ENCODE results near the gene HFM1. TPM values are rescaled to one million over a fixed set of nuclear protein-coding genes. Genes with fewer than 3 reads are reported as not detected.
A peak's percentile ranks its signal among the peaks of the same experiment; 100 is the strongest.
"Not testable (repeated sequence)": the region's sequence is repeated elsewhere in the genome, so short reads cannot be mapped to it uniquely, and the experiment has no call there.

Gene HFM1
- total RNA-seq, 2 donors from 2014 or later, result 4.6 to 5.9 TPM

GRCh38 chr1:91441980-91442379 lies 37.3 kb upstream of the HFM1 start:
- H3K27me3 Mint-ChIP-seq (ENCODE audit: insufficient read depth); H3K27ac ChIP-seq (ENCODE audit: low read depth, low read length): not testable (repeated sequence)

GRCh38 chr1:91440847-91441246 lies 36.2 kb upstream of the HFM1 start:
- peak; percentile 49 for TF ChIP-seq CTCF (conservative IDR thresholded peaks at IDR 0.05)
- Histone ChIP-seq H3K4me1 (ENCODE audit: control insufficient read depth, insufficient read depth, low read length) (no peaks in the 10 kb centered on the region), H3K4me3 (ENCODE audit: low read length) (no peak overlapping the region), H3K27me3 (ENCODE audit: control insufficient read depth, insufficient read depth, low read length, poor library complexity, severe bottlenecking) (no peaks in the 10 kb centered on the region), H3K9me3 (ENCODE audit: control insufficient read depth, low read length) (no peaks in the 10 kb centered on the region), H3K9ac (ENCODE audit: extremely low read depth, low read length, poor library complexity, severe bottlenecking) (no peak overlapping the region), H3K27ac (ENCODE audit: low read depth, low read length) (no peak overlapping the region), H3K36me3 (ENCODE audit: control insufficient read depth, insufficient read depth, low read length) (no peaks in the 10 kb centered on the region)
- Mint-ChIP-seq H3K4me1 (no peaks in the 10 kb centered on the region), H3K9me3 (peaks cover 23% of the 10 kb centered on the region), H3K4me3 (no peak overlapping the region), H3K27ac (no peak overlapping the region), H3K27me3 (ENCODE audit: insufficient read depth) (peaks cover 5% of the 10 kb centered on the region), H3K36me3 (ENCODE audit: low read depth) (no peaks in the 10 kb centered on the region)
- WGBS, 2 experiments (ENCODE audit: insufficient coverage in 1 of 2, insufficient read length in 1 of 2), result 100% methylated on average over 1 of the region's 1 CpG; no CpG with 5 or more reads in 1 of the 2 experiments
- no peak for DNase-seq

More at GRCh38 chr1:91441980-91442379, 37.3 kb upstream of the HFM1 start:
- H3K4me1 ChIP-seq (ENCODE audit: control insufficient read depth, insufficient read depth, low read length); DNase-seq; H3K36me3 Mint-ChIP-seq (ENCODE audit: low read depth); H3K27ac Mint-ChIP-seq; H3K27me3 ChIP-seq (ENCODE audit: control insufficient read depth, insufficient read depth, low read length, poor library complexity, severe bottlenecking); H3K36me3 ChIP-seq (ENCODE audit: control insufficient read depth, insufficient read depth, low read length); H3K9ac ChIP-seq (ENCODE audit: extremely low read depth, low read length, poor library complexity, severe bottlenecking); H3K4me3 ChIP-seq (ENCODE audit: low read length); H3K4me3 Mint-ChIP-seq; H3K9me3 ChIP-seq (ENCODE audit: control insufficient read depth, low read length); H3K4me1 Mint-ChIP-seq: not testable (repeated sequence)
- WGBS, 2 experiments (ENCODE audit: insufficient coverage in 1 of 2, insufficient read length in 1 of 2), result 94 to 100% methylated on average over 1 to 5 of the region's 5 CpGs
- peaks cover 25% of the 10 kb centered on the region for H3K9me3 Mint-ChIP-seq

- no peaks in the 10 kb centered on the region for H3K9me3 ChIP-seq (ENCODE audit: control insufficient read depth, low read length)
- H3K4me3 ChIP-seq (ENCODE audit: low read length), result no peak overlapping the region
- no peaks in the 10 kb centered on the region for H3K4me1 Mint-ChIP-seq
- H3K4me3 Mint-ChIP-seq, result no peak overlapping the region
- H3K9me3 Mint-ChIP-seq, result peaks cover 20% of the 10 kb centered on the region
- no peaks in the 10 kb centered on the region for H3K4me1 ChIP-seq (ENCODE audit: control insufficient read depth, insufficient read depth, low read length)
- H3K27me3 Mint-ChIP-seq (ENCODE audit: insufficient read depth), result peaks cover 5% of the 10 kb centered on the region
- no peak for TF ChIP-seq CTCF (conservative IDR thresholded peaks at IDR 0.05)
- H3K36me3 Mint-ChIP-seq (ENCODE audit: low read depth), result no peaks in the 10 kb centered on the region
- no peaks in the 10 kb centered on the region for H3K36me3 ChIP-seq (ENCODE audit: control insufficient read depth, insufficient read depth, low read length)
- H3K27ac ChIP-seq (ENCODE audit: low read depth, low read length), result no peak overlapping the region
- H3K9ac ChIP-seq (ENCODE audit: extremely low read depth, low read length, poor library complexity, severe bottlenecking), result no peak overlapping the region
- H3K27ac Mint-ChIP-seq, result no peak overlapping the region
- no peak for DNase-seq
- H3K27me3 ChIP-seq (ENCODE audit: control insufficient read depth, insufficient read depth, low read length, poor library complexity, severe bottlenecking), result no peaks in the 10 kb centered on the region
Observed at GRCh38 chr1:91439016-91439415, 34.4 kb upstream of the HFM1 start.

GRCh38 chr1:91428182-91428798 lies 23.7 kb upstream of the HFM1 start:
- peak overlapping the region; percentile 58 for H3K4me3 Mint-ChIP-seq
- H3K36me3 Mint-ChIP-seq (ENCODE audit: low read depth), result no peaks in the 10 kb centered on the region
- no peak overlapping the region for H3K27ac ChIP-seq (ENCODE audit: low read depth, low read length)
- H3K9me3 ChIP-seq (ENCODE audit: control insufficient read depth, low read length), result no peaks in the 10 kb centered on the region
- peaks cover 7% of the 10 kb centered on the region for H3K4me1 Mint-ChIP-seq
- no peak overlapping the region for H3K4me3 ChIP-seq (ENCODE audit: low read length)
- DNase-seq, result peak; percentile 88
- no peaks in the 10 kb centered on the region for H3K9me3 Mint-ChIP-seq
- no peaks in the 10 kb centered on the region for H3K27me3 ChIP-seq (ENCODE audit: control insufficient read depth, insufficient read depth, low read length, poor library complexity, severe bottlenecking)
- no peaks in the 10 kb centered on the region for H3K36me3 ChIP-seq (ENCODE audit: control insufficient read depth, insufficient read depth, low read length)
- H3K27ac Mint-ChIP-seq, result peak overlapping the region; percentile 87
- WGBS, 2 experiments (ENCODE audit: insufficient coverage in 1 of 2, insufficient read length in 1 of 2), result 65 to 71% methylated on average over 10 to 13 of the region's 13 CpGs
- peaks cover 15% of the 10 kb centered on the region for H3K27me3 Mint-ChIP-seq (ENCODE audit: insufficient read depth)
- H3K9ac ChIP-seq (ENCODE audit: extremely low read depth, low read length, poor library complexity, severe bottlenecking), result no peak overlapping the region
- TF ChIP-seq CTCF (conservative IDR thresholded peaks at IDR 0.05), result no peak
- no peaks in the 10 kb centered on the region for H3K4me1 ChIP-seq (ENCODE audit: control insufficient read depth, insufficient read depth, low read length)

Measured in endodermal cell (in vitro differentiated cells).